HL-60 (cell line): ENCODE data around the gene FBXO9.
"Not testable (repeated sequence)": the region's sequence is repeated elsewhere in the genome, so short reads cannot be mapped to it uniquely, and the experiment has no call there.

ENCODE experiments used
- DNase-seq, 2 experiments: peaks; one replicate each; pipeline ENCODE4 v3.0.0-alpha.2; 2010 to 2020; ENCODE audit warnings: low read depth in 1 of 2, low spot score in 1 of 2
- H3K27ac ChIP-seq: fragments of 250-450 bp; sonication (Bioruptor Pico); replicated peaks from 2 replicates; pipeline ENCODE4 v1.5.1; 2020; ENCODE audit warnings: mild to moderate bottlenecking, moderate library complexity
- H3K27me3 ChIP-seq: fragments of 250-450 bp; sonication (Bioruptor Pico); 2 replicates; pipeline ENCODE4 v1.5.1; 2021; ENCODE audit warnings: mild to moderate bottlenecking, moderate library complexity; ENCODE audit not compliant: insufficient read depth, poor library complexity, severe bottlenecking
- H3K4me3 ChIP-seq: replicated peaks from 2 replicates; pipeline ENCODE4 v1.5.1; 2011; ENCODE audit warnings: mild to moderate bottlenecking, control low read depth, low read length; ENCODE audit not compliant: insufficient read depth
- CTCF ChIP-seq: IDR thresholded peaks from one replicate; pipeline ENCODE4 v1.5.1; 2011; ENCODE audit warnings: low read length, control low read depth, inconsistent platforms; ENCODE audit not compliant: insufficient read depth
- GABPA ChIP-seq: IDR thresholded peaks from 2 replicates; pipeline ENCODE4 v1.6.1; 2012; ENCODE audit warnings: low read depth
- POLR2AphosphoS5 ChIP-seq: IDR thresholded peaks from 2 replicates; pipeline ENCODE4 v1.6.1; 2012; ENCODE audit warnings: low read depth
- REST ChIP-seq: IDR thresholded peaks from 2 replicates; pipeline ENCODE4 v1.6.1; 2012; ENCODE audit warnings: low read depth; ENCODE audit not compliant: insufficient replicate concordance
- SPI1 ChIP-seq: IDR thresholded peaks from 2 replicates; pipeline ENCODE4 v1.6.1; 2012; ENCODE audit warnings: low read depth, mild to moderate bottlenecking, borderline replicate concordance

Gene FBXO9

GRCh38 chr6:53048431-53049195, 16.6 kb upstream of the FBXO9 start:
- no peaks in the 10 kb centered on the region for H3K27me3 ChIP-seq
- TF ChIP-seq REST (no peak), SPI1 (no peak), GABPA (no peak), POLR2AphosphoS5 (no peak), CTCF (no peak)
- H3K4me3 ChIP-seq = no peak overlapping the region
- no peak overlapping the region for H3K27ac ChIP-seq
- DNase-seq = no peak

GRCh38 chr6:53049415-53049814, 15.8 kb upstream of the FBXO9 start:
- no peak for TF ChIP-seq POLR2AphosphoS5
- TF ChIP-seq REST = no peak
- no peak for TF ChIP-seq CTCF
- no peak for TF ChIP-seq SPI1
- TF ChIP-seq GABPA = no peak
- Histone ChIP-seq H3K4me3 (no peak overlapping the region), H3K27me3 (no peaks in the 10 kb centered on the region), H3K27ac (no peak overlapping the region)
- no peak for DNase-seq

GRCh38 chr6:53052152-53052551, 13.1 kb upstream of the FBXO9 start:
- not testable (repeated sequence) for H3K27ac ChIP-seq, H3K4me3 ChIP-seq, DNase-seq, H3K27me3 ChIP-seq

GRCh38 chr6:53054532-53054931, 10.7 kb upstream of the FBXO9 start:
- no peaks in the 10 kb centered on the region for H3K27me3 ChIP-seq
- no peak for DNase-seq
- no peak overlapping the region for H3K4me3 ChIP-seq
- H3K27ac ChIP-seq = no peak overlapping the region
- TF ChIP-seq SPI1 = no peak
- TF ChIP-seq CTCF = no peak
- no peak for TF ChIP-seq REST
- TF ChIP-seq POLR2AphosphoS5 = no peak
- no peak for TF ChIP-seq GABPA
